ENCODE measurements around the gene MRPS17.

The MRPS17 gene

DNA sequence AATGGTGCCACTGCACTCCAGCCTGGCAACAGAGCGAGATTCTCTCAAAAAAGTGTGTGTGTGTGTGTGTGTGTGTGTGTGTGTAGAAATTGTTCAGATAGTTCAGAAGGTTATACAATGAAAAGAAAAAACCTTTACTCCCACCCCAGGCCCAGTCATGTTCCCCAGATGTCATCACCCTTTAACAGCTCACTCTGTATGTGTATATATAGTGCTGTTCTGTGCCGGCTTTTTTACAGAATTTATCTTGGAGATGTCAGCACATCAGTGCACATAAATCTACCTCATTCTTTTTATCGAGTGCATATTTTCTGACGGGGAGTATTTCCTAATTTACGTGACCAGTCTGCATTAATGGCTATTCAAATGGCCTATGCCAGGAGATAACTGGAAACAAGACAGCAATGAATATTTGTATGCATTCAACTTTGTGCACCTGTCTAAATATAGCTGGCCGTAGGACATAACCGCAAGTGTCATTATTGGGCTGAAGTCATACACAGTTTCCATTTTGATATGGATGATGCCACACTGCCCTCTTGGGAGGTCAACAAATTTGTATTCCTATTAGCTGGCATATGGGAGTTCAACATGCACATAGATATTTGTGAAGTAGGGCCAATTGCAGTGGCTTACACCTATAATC is 24.4 kb downstream of the MRPS17 start:
- FAIRE-seq (no peak), DNase-seq (ENCODE audit: insufficient read length) (no peak)
- no peak for TF ChIP-seq POLR2AphosphoS5 (IDR thresholded peaks at IDR 0.05; ENCODE audit: low read depth, low read length)
- TF ChIP-seq POLR2A (IDR thresholded peaks at IDR 0.05; ENCODE audit: low read depth, low read length), result no peak
- no peak for TF ChIP-seq TAF1 (IDR thresholded peaks at IDR 0.05; ENCODE audit: borderline replicate concordance, low read depth, low read length)

DNA sequence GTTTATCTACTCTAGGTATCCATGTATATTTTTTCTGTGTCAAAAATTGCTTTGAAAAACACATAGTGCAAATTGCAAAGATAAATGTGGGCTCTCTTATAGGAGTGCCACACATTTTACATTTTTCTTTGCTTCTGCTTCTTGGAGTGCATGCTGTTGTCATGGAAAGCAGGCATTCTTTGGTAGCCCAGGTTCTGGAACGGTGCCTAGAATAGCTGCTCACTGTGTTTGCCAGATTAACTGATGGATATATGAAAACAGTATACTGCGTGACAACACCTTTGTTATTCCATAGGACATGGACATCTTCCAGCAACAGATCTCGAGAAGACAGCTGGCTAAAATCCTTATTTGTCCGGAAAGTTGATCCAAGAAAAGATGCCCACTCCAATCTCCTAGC is 26.2 kb downstream of the MRPS17 start:
- TF ChIP-seq POLR2A (IDR thresholded peaks at IDR 0.05; ENCODE audit: low read depth, low read length), result no peak
- TF ChIP-seq TAF1 (IDR thresholded peaks at IDR 0.05; ENCODE audit: borderline replicate concordance, low read depth, low read length), result no peak
- no peak for TF ChIP-seq POLR2AphosphoS5 (IDR thresholded peaks at IDR 0.05; ENCODE audit: low read depth, low read length)
- no peak for FAIRE-seq
- DNase-seq (ENCODE audit: insufficient read length), result no peak

DNA sequence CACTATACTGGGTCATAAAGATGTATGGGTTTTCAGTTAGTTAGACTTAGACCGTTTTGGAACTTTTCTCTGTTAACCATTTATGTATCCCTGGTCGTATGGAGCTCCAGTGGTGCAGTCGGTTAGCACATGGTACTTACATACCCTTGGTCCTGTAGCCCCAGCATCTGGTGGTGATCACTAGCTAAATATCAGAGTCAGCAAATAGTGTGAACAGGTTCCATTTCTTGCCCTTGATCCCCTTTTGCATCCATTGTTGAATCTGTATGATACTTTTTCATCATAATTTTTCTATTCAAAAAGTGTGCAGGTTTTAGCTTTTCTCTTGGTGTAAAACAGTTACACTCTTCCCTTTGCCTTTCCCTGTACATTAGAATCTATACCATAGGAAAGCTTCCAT is 28.6 kb downstream of the MRPS17 start:
- FAIRE-seq, result no peak
- no peak for TF ChIP-seq TAF1 (IDR thresholded peaks at IDR 0.05; ENCODE audit: borderline replicate concordance, low read depth, low read length)
- no peak for TF ChIP-seq POLR2AphosphoS5 (IDR thresholded peaks at IDR 0.05; ENCODE audit: low read depth, low read length)
- TF ChIP-seq POLR2A (IDR thresholded peaks at IDR 0.05; ENCODE audit: low read depth, low read length), result no peak
- no peak for DNase-seq (ENCODE audit: insufficient read length)

DNA sequence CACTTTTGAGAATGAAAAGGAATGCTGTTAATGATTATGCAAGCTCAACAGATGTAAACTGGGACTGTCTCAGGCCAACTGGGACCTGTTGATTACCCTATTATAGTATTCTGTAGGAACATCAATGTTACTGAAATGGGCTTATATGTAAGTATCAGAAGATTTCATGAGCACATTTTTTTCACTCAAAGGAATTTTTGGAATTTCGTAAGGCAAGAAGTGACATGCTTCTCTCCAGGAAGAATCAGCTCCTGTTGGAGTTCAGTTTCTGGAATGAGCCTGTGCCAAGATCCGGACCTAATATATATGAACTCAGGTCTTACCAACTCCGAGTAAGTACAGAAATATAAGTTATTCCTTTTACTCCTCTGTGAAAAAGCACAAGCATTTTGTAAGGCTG is 31.9 kb downstream of the MRPS17 start:
- TF ChIP-seq POLR2A (IDR thresholded peaks at IDR 0.05; ENCODE audit: low read depth, low read length) (no peak), POLR2AphosphoS5 (IDR thresholded peaks at IDR 0.05; ENCODE audit: low read depth, low read length) (no peak), TAF1 (IDR thresholded peaks at IDR 0.05; ENCODE audit: borderline replicate concordance, low read depth, low read length) (no peak)
- DNase-seq (ENCODE audit: insufficient read length) (no peak), FAIRE-seq (no peak)

DNA sequence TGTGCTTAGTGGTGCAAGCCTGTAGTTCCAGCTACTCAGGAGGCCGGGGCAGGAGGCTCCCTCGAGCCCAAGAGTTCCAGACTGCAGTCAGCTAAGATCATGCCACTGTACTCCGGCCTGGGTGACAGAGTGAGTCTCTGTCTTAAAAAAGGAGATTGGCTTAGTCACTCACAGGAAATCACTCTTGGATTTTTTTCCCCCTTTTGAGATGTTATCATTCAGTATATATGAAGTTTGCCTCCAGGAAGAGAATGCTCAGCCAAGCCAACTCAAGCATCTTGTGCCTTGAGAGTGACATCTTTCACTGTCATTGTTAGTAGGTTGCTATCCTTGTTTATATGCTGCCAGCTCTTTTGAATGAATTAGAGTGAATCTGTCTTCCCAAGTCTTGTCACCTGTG is 40.7 kb downstream of the MRPS17 start:
- no peak for FAIRE-seq
- no peak for TF ChIP-seq TAF1 (IDR thresholded peaks at IDR 0.05; ENCODE audit: borderline replicate concordance, low read depth, low read length)
- TF ChIP-seq POLR2A (IDR thresholded peaks at IDR 0.05; ENCODE audit: low read depth, low read length), result no peak
- TF ChIP-seq POLR2AphosphoS5 (IDR thresholded peaks at IDR 0.05; ENCODE audit: low read depth, low read length), result no peak
- no peak for DNase-seq (ENCODE audit: insufficient read length)

DNA sequence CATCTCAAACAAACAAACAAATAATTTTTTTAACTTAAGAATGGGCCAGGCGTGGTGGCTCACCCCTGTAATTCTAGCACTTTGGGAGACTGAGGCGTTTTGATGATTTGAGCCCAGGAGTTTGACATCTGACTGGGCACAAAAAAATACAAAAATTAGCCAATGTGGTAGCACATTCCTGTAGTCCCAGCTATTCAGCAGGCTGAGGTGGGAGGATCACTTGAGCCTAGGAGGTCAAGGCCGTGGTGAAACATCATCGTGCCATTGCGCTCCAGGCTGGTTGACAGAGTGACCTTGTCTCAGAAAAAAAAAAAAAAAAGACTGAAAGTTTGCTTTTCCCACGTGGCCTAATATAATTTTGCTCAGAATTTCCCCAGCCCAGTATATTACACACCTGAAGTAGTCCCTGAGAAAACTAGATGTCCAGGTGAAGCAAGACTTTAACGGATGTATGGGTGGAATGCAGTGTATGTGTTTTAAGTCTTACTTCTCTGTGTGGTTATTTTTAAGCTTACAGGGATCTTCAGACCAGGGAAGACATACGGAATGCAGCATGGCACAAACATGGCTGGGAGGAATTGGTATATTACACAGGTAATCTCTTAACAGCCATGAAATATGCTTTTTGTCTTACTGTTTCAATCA is 45.3 kb downstream of the MRPS17 start:
- DNase-seq (ENCODE audit: insufficient read length) (no peak), FAIRE-seq (no peak)
- TF ChIP-seq TAF1 (IDR thresholded peaks at IDR 0.05; ENCODE audit: borderline replicate concordance, low read depth, low read length) (no peak), POLR2AphosphoS5 (IDR thresholded peaks at IDR 0.05; ENCODE audit: low read depth, low read length) (no peak), POLR2A (IDR thresholded peaks at IDR 0.05; ENCODE audit: low read depth, low read length) (no peak)

DNA sequence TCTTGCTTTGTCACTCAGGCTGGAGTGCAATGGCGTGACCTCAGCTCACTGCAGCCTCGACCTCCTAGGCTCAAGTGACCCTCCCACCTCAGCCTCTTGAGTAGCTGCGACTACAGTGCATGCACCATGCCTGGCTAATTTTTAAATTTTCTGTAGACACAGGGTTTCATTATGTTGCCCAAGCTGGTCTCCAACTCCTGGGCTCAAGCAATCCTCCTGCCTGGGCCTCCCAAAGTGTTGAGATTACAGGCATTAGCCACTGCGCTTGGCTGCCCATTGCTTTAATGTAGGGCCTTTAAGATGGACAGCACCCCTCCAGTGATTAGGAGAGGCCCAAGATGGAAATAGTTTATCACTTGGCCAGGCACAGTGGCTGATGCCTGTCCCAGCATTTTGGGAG is 52.1 kb downstream of the MRPS17 start:
- TF ChIP-seq POLR2A (IDR thresholded peaks at IDR 0.05; ENCODE audit: low read depth, low read length), result no peak
- no peak for TF ChIP-seq TAF1 (IDR thresholded peaks at IDR 0.05; ENCODE audit: borderline replicate concordance, low read depth, low read length)
- TF ChIP-seq POLR2AphosphoS5 (IDR thresholded peaks at IDR 0.05; ENCODE audit: low read depth, low read length), result no peak
- no peak for FAIRE-seq
- no peak for DNase-seq (ENCODE audit: insufficient read length)

Data from GM12892 (cell line).